GM19238 (cell line): Measurements from ENCODE around the gene AMOTL1.
A peak's percentile ranks its signal among the peaks of the same experiment; 100 is the strongest.
"Not testable (repeated sequence)": the region's sequence is repeated elsewhere in the genome, so short reads cannot be mapped to it uniquely, and the experiment has no call there.

Source experiments
- DNase-seq: peaks from one replicate; pipeline ENCODE4 v3.0.0; 2011; ENCODE audit warnings: low spot score; ENCODE audit not compliant: insufficient read length

AMOTL1 gene

GRCh38 chr11:94877443-94878200 is 109.5 kb downstream of the AMOTL1 start:
- DNase-seq: no peak

DNA sequence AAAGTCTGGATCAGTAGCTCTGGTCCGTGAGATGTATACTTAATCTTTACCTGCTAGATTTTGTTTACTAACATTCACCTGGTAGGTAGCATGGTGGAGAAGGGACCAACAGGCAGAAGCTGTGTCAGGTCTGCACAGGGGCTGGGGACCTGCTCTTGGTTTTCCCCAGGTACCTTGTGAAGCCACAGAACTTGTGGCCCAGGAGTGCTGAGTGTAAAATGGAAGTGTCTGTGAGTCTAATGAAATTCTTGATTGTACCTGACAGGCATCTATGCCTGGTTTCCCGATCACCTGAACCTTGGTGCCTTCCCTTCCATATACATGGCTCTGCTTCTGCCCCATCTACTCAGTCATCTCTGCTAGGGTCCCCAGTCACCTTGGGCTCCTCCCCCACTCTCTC is 110.8 kb downstream of the AMOTL1 start:
- DNase-seq: no peak

DNA sequence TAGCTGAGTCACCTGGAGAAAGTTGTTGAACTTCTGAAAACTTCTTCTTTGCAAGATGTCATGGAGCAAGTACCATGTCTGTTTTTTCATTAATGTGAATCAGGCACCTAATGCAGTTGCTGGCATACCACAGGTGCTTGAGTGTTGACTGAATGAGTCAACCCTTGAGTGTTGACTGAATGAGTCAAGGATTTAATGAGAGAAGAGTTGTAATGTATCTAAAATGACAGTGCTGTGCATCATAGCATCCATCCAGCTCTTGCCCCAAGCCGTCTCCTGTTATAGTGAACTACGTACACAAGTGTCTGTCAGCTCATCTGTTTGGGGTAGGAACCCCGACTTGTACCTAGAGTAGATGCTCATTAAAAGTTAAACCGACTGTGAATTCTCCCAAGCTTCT is 112.1 kb downstream of the AMOTL1 start:
- no peak for DNase-seq

DNA sequence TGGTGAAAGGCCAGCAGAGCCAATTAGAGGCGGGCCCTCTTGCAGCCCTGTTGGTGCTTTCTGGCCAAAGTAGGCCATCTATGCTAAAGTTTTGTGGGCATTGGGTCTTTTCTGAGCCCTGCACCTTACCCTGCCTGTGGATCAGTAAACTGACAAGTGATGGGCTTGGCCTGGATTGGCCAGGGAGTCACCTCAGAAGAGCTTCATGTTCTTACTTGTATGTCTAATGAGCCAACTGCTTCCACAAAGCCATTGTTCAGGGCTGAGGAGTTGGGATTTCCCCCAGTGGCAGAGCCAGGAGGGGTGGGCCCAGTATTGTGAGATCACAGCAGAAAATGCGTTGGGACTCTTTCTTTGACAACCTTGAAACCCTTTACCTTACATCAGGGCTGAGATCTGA is 114.8 kb downstream of the AMOTL1 start:
- DNase-seq: no peak

DNA sequence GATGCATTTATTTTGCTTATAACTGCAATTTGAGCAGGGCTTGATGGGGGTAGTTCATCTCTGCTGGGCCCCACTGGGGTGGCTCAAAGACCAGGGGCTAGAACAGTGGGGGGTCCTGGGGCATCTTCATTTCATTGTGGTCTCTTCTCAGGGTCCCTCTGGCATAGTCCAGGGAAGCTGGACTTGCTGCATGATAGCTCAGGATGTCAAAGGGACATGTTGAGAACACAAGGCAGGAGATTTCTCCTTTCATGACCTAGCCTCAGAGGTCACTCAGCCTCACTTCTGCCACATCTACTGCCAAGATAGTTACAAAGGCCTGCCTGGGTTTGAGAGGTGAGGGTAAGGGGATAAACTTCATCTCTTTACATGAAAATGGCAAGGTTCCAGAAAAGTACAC is 115.7 kb downstream of the AMOTL1 start:
- DNase-seq: no peak

GRCh38 chr11:94884376-94884775 is 116.2 kb downstream of the AMOTL1 start:
- no peak for DNase-seq

DNA sequence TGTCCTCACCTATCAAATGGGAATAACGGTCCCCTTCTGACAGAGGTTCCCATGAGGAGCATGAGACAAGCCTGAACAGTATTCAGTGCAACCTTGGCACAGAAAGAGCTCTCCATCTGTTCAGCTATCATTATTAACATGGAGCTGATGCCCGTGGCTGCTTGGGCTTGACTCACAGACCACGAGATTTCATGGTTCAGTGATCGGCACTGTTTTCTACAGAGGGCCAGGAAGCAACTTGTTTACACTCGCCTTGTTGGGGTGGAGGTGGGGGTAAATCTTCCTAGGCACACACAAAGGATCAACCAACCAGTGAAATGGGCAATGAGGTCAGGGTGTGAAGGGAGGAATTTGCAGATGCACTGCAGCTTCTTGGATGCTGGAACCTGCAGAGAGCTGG is 117.0 kb downstream of the AMOTL1 start:
- peak; percentile 20 for DNase-seq

DNA sequence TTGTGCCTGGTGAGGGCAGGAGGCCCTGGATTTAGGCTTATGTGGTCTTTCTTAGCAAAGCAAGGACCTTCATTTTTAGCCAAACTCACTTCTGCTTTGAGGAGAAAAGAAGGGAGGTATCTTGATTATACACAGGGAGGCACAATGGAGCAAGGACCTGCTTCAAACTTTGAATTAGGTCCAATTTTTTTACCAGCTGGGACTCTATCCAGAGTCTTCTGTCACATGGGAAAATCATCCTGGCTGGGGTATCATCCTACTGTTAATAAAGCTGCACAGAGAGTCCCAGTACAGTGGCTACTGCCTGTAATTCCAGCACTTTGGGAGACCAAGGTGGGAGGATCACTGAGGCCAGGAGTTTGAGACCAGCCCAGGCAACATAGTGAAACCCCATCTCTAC is 117.4 kb downstream of the AMOTL1 start:
- no peak for DNase-seq

DNA sequence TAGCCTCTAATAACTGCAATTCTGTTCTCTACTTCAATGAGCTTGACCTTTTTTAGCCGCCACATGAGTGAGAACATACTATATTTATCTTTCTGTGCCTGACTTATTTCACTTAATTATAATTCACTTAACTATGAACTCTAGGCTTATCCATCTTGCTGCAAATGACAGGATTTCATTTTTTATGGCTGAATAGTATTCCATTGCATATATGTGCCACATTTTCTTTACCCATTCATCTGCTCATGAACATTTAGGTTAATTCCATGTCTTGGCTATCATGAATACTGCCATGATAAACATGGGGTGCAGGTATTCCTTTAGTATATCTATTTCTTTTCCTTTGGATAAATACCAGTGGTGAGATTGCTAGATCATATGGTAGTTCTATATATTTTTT is 120.0 kb downstream of the AMOTL1 start:
- no peak for DNase-seq

DNA sequence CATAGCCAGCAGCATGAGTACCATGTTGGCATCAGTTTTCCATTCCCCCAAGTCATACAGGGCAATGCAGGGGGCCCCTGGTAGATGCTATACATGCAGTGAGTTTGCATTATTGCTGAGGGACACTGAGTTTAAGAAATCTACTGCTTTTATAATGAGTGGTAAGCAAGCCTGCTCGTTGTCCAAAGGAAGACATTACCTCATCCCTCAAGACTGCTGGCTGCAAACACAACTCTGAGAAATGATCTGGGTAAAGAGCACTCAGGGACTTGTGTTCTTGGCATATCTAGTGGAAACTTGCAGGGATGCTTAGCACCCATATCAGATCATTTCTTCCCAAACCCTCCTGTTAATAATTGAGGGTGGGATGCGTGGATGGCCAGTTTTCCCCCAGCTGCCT is 127.3 kb downstream of the AMOTL1 start:
- DNase-seq: no peak

GRCh38 chr11:94895971-94896370 is 127.8 kb downstream of the AMOTL1 start:
- DNase-seq: no peak

DNA sequence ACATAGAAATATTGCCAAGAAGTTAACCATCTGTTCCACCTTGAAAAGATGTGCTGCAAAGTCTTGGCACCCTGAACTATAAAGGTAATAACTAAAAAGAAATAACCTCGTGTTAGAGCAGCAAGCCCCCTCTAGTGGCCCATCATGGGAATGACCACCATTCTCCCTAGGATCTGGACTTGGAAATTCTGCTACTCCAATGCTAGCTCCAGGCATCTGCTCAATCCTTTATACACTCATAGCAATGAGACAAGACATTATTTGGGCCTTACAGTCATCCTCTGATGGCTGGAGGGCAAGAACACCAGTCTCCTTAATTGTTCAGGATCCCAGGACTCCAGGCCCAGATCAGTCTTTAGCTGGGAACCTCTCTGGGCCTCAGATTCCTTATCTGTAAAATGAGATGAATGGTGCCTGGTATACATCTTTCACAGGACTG is 129.2 kb downstream of the AMOTL1 start:
- DNase-seq: no peak

- no peak for DNase-seq
Measured at GRCh38 chr11:94907226-94907625, 139.1 kb downstream of the AMOTL1 start.

DNA sequence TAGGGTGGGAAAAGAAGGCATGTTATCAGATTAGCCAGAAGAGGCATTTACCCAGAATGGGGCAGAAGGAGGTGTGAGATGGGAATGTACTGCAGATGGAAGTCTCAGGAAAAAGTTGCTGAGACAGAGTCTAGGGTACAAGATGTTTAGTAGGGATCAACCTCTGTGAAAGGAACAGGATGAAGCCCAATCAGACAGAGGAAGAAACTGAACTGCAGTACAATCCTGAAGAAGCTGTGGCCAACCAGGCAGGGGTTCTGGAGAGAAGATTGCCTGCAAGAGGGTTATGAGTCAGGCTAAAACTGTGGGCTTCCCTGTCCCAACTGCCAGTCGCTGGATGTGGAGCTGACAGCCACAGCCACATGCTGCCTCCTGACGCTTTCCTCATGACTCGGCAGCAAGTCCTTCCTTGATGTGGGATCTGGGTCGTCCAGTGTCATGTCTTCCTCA is 141.2 kb downstream of the AMOTL1 start:
- DNase-seq: no peak

DNA sequence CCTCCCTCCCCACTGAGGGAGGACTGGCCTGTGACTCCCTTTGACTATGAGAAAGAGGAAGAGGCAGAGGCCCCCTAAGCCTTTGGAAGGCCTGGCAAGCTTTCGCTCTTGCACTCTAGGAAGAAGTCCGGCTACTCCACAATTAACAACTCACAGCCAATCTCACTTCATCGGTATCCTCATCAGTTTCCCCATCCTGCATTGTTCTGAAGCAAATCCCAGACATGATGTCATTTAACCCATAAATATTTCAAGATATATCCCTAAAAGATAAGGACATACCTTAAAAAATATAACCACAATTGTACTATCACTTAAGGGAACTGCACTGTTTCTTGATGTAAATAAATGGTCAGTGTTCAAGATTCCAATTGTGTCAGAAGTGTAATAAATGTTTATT is 142.1 kb downstream of the AMOTL1 start:
- DNase-seq: no peak

DNA sequence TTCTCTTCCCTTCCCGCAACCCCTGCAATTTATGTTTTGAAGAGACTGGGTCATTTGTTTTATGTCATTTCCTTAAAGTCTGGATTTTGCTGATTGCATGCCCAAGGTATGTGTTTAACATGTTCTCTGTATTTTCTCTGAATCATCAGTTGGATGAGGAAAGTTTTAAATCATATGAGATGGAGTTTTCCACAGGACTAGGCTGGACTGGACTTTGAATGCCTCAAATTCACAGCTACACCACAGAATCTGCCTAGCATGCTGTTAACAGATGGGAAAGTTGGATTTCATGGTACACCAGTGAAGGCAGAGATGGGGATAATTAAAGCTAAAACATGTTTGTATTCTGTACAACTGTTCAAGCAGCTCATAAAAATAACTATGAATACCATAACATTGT is 142.6 kb downstream of the AMOTL1 start:
- DNase-seq: no peak

GRCh38 chr11:94912806-94913205 is 144.7 kb downstream of the AMOTL1 start:
- DNase-seq: no peak

DNA sequence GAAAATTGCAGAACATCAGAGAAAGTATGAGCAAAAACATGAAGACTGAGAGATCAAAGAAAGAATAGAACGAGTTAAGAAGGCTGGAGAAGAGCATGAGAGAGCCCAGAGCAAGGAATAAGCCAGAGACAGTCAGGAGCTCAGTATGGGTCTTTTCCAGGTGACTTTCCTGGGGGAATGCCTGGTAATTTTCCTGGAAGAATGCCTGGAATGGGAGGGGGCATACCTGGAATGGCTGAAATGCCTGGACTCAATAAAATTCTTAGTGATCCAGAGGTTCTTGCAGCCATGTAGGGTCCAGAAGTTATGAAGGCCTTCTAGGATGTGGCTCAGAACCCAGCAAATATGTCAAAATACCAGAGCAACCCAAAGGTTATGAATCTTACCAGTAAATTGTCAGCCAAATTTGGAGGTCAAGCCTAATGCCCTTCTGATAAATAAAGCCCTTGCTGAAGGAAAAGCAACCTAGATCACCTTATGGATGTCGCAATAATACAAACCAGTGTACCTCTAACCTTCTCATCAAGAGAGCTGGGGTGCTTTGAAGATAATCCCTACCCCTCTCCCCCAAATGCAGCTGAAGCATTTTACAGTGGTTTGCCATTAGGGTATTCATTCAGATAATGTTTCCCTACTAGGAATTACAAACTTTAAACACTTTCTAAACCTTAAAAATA is 145.7 kb downstream of the AMOTL1 start:
- not testable (repeated sequence) for DNase-seq

DNA sequence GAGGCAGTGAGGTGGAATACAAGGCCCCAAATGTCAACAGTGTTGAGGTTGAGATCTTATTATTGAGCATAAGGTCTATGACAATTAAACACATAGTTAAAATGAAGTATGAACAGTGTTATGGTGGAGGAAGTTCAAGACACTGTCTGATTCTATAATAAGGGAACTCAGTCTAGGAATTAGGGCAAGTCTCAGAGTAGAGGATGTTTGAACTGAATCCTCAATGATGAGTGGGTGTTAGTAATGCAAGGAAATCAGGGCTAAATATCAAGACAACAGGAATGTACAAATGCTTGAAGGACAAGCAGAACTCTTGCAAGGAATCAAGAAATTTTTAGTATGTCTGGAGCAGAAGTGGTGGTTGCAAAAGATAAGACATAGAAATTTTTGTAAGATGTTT is 152.2 kb downstream of the AMOTL1 start:
- no peak for DNase-seq

DNA sequence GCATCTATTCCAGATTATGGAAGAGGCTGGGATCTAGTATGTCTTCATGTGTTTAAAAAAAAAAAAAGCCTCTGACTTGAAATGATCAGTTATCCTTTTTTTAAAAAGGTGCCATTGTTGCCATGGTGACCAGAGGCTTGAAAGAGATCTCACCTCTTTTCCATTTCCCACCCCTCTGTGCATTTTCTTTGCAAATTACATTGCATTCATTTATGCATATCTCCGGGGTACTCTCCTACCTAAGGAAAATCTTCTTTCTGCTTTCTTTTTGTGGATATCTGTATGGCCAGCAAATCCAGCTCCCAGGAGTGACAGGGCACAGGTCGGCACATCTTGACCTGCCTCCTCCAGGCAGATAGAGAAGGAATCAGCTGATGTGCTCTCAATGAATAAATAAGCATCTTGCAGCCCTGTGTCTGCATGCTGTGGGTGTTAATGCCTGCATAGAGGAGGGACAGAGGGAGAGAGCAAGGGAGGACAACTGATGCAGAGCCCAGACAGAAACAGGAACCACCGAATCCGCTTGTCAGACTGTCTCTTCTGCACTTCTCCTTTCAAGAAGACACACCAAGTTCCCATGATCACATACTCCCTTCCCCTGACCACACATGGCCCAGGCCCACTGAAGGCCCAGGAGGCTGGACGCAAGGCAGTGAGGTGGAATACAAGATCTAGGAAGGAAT is 154.3 kb downstream of the AMOTL1 start:
- DNase-seq: no peak

GRCh38 chr11:94923004-94923334 is 154.8 kb downstream of the AMOTL1 start:
- DNase-seq: no peak

- no peak for DNase-seq
Measured at GRCh38 chr11:94924171-94924572, 156.0 kb downstream of the AMOTL1 start.

GRCh38 chr11:94924612-94925011 is 156.5 kb downstream of the AMOTL1 start:
- no peak for DNase-seq
